Measurements from ENCODE around the gene RGL2.
"Not testable (repeated sequence)": the region's sequence is repeated elsewhere in the genome, so short reads cannot be mapped to it uniquely, and the experiment has no call there.

RGL2 gene, protein sequence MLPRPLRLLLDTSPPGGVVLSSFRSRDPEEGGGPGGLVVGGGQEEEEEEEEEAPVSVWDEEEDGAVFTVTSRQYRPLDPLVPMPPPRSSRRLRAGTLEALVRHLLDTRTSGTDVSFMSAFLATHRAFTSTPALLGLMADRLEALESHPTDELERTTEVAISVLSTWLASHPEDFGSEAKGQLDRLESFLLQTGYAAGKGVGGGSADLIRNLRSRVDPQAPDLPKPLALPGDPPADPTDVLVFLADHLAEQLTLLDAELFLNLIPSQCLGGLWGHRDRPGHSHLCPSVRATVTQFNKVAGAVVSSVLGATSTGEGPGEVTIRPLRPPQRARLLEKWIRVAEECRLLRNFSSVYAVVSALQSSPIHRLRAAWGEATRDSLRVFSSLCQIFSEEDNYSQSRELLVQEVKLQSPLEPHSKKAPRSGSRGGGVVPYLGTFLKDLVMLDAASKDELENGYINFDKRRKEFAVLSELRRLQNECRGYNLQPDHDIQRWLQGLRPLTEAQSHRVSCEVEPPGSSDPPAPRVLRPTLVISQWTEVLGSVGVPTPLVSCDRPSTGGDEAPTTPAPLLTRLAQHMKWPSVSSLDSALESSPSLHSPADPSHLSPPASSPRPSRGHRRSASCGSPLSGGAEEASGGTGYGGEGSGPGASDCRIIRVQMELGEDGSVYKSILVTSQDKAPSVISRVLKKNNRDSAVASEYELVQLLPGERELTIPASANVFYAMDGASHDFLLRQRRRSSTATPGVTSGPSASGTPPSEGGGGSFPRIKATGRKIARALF

GRCh38 chr6:33298773-33299236 lies at the start of gene RGL2:
Gene RGL2 (minus strand): TSS chr6:33298942. CDS start chr6:33298610, 332 bp downstream.
- peak; percentile 76 for DNase-seq

GRCh38 chr6:33347816-33348215 lies 49.1 kb upstream of the RGL2 start:
- no peak for DNase-seq

GRCh38 chr6:33346972-33347371 lies 48.2 kb upstream of the RGL2 start:
- DNase-seq = not testable (repeated sequence)

DNA sequence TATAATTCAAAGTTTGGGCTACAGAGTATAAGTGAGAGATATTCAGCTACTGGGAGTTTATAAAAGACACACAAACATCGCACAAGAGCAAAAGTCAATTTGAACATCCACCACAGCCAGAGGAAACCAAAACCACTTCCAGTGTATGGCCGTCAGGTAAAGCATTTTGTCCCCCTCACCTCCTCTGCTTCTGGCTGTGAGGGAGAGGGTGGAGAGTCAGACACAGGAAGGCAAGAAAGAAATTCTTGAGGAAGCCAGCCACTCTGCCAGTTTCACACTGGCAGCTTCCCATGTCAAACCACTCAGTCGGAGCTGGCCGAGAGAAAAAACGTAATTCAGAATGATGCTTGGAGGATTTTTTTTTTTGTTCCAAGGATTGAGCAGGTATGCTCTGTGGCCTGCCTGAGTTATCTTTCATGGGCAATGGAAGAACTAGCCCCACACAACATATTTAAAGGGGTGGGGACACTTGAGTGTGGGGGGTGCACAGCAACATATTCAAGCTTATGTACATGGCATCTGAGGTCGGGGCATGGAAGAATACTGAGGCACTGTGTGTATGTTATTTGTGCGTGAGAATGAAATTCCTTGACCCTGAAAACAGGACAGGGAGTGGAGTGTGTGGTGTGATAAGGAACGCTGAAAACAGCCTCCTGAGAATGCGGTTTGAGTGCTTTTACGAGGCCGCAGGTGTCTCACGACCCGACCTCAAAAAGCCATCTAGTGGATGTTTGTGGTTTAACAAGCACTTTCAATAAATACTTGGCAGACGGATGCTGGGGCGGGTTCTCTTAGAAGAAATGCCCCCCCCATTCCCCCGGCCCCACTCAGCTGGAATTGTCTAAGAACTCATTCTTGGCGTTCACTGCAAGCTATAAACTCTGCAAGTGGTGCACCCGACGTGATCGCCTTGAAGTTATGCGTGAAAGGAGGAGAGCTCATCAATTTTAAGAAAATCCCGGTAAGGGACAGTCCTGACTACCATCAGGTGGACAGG lies 46.3 kb upstream of the RGL2 start:
- peak; percentile 93 for DNase-seq

DNA sequence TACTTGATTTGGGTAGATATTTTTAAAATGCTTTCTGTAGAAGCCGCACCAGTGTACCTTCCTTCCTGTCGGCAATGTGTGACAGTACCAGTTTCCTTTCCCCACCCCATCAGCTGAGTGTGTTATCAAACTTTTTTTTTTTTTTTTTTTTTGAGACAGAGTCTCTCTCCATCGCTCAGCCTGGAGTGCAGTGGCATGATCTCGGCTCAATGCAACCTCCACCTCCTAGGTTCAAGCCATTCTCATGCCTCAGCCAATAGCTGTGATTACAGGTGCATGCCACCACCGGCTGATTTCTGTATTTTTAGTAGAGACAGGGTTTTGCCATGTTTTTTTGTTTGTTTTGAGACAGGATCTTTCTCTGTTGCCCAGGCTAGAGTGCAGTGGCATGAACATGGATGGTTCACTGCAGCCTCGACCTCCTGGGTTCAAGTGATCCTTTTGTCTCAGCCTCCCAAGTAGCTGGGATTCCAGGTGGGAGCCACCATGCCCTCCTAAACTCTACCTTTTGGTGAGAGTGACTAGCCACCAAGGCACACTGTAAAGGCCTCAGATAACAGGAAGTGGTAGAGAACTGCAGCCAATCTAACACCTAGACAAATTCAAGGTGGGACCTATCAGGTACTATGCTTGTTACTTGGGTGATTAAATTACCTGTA lies 45.3 kb upstream of the RGL2 start:
- DNase-seq = no peak

GRCh38 chr6:33343606-33343952 lies 44.8 kb upstream of the RGL2 start:
- not testable (repeated sequence) for DNase-seq

DNA sequence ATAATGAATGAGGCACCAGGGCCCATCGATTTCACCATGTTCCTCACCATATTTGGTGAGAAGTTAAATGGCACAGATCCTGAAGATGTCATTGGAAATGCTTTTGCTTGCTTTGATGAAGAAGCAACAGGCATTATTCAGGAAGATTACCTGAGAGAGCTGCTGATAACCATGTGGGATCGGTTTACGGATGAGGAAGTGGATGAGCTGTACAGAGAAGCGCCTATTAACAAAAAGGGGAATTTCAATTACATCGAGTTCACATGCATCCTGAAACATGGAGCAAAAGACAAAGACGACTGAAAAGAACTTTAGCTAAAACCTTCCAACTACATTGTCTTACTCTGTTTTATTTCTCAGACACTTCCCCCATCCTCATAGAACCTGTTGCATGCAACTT lies 40.5 kb upstream of the RGL2 start:
- no peak for DNase-seq

GRCh38 chr6:33336495-33336894 lies 37.8 kb upstream of the RGL2 start:
- DNase-seq = no peak

GRCh38 chr6:33335916-33336315 lies 37.2 kb upstream of the RGL2 start:
- DNase-seq = no peak

DNA sequence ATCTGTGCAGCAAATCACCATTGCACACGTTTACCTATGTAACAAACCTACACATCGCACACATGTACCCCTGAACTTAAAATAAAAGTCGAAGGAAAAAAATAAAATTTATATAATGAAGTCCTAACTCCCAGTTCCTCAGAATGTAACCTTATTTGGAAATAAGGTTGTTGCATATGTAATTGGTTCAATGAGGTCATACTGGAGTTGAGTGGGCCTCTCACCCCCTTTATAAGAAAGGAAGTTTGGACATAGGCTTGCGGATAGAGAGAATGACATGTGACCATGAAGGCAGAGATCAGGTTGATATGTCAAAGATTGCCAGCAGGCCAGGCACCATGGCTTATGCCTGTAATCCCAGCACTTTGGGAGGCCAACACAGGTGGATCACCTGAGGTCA lies 34.9 kb upstream of the RGL2 start:
- DNase-seq = no peak

GRCh38 chr6:33330736-33331135 lies 32.0 kb upstream of the RGL2 start:
- no peak for DNase-seq

DNA sequence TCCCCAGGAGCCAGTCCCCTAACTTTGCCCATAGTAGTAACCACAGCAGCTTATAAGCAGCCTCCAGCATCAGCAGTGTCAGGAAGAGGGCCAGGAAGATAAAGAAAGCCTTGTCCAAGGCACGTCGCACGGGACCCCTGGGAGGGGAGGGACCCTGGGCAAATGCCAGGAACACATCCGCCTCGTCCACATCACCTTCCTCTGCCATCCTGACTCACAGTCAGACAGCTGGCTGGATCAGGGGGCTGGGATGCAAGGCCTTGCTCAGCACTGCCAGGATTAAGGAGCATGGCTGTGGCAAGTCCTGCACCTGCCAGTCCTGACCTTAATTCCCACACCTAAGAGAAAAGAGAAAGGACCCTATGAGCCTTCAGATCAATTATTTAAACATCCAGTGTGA lies 30.3 kb upstream of the RGL2 start:
- DNase-seq = peak; percentile 68

GRCh38 chr6:33324125-33324524 lies 25.4 kb upstream of the RGL2 start:
- DNase-seq = no peak

- no peak for DNase-seq
These were observed 24.8 kb upstream of the RGL2 start for GRCh38 chr6:33323623-33323948.

- DNase-seq = no peak
These were observed 22.5 kb upstream of the RGL2 start for GRCh38 chr6:33321227-33321626.

DNA sequence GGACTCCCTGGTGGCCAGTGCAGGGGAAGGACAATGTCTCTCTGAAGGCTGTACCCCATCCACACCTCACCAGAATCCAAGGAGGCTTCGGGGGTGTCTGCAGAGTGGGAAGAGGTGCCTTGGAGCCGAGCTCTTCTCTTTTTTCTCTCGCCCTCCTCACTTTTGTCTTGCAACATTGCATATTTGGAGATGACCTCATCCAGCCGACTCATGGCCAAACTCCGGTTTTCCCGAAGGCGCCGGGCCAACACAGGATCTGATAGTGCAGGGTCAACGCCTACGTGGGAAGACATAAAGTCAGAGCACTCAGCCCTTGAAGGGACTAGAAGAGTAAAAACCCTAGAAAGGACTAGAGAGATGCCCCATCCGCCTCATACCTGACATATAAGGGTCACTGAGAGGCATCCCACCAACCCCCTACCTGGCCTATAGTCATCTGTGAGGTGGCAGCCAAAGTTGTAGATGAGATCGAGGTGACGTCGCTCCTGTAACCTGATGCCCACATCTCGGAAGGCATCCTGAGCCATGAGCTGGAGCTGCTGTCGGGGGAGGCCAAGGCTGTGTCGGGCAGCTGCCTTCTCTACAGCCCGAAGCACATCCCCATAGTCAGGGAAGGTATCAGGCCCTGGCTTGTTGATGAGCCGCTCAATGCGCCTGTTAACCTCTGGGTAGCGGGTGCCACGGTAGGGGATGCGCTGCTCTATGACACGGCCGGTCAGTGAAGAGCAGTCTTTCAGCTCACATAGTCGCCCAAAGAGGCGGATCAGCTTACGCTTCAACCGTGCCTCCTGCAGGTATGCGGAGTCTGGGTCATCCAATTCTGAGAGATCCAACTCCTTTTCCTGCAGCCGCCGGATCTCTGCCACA lies 21.8 kb upstream of the RGL2 start:
- no peak for DNase-seq

- no peak for DNase-seq
These were observed 21.2 kb upstream of the RGL2 start for GRCh38 chr6:33319939-33320314.

- no peak for DNase-seq
These were observed 19.8 kb upstream of the RGL2 start for GRCh38 chr6:33318426-33319073.

DNA sequence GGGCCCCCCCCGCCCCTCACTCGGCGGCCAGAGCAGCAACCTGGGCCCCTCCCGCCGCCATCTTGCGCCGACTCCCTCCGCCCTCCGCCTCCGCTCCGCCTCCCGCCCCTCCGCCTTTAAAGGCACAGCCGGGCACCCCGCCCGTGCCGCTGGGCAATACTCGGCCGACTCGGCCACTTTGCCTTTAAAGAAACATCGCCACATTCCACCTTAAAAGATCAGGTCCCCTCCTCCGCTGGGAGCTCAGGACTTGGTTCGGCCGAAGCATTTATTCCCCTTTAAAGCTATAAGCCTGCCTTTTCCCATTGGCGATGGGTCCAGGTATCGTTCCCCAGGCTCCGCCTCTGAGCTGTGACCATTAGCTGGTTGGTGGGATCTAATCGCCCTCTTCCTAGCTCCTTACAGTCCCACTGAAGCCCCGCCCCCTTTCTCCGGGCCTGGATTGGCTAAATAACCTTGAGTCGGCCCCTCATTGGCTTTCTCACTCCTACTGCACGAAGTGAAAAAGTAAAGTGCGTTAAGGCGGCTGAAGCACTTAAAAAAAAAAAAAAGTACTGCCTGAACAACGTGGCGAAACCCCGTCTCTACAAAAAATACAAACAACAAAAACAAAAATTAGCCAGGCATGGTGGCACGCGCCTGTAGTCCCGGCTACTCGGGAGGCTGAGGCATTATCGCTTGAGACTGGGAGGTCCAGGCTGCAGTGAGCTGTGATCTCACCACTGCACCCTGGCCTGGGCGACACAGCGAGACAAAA lies 19.1 kb upstream of the RGL2 start, which contains the start of gene ZBTB22:
Gene ZBTB22, minus strand, starts transcription at position 76 of the 757 bp plus-strand sequence. CDS start 828 bp downstream, outside the sequence.
- peak; percentile 100 for DNase-seq

GRCh38 chr6:33317419-33317668 lies 18.6 kb upstream of the RGL2 start:
- DNase-seq = no peak

Measured in NCI-H82 (cell line).